ENCODE measurements around the gene ZNF467.

Gene ZNF467

GRCh38 chr7:149724661-149725425 is 48.5 kb downstream of the ZNF467 start:
- no peak for DNase-seq

GRCh38 chr7:149723795-149724495 is 49.4 kb downstream of the ZNF467 start:
- DNase-seq: no peak

GRCh38 chr7:149723082-149723767 is 50.2 kb downstream of the ZNF467 start:
- DNase-seq: no peak

GRCh38 chr7:149722356-149722957 is 50.9 kb downstream of the ZNF467 start:
- no peak for DNase-seq

GRCh38 chr7:149721084-149721601 is 52.2 kb downstream of the ZNF467 start:
- DNase-seq: no peak

GRCh38 chr7:149720372-149721083 is 52.9 kb downstream of the ZNF467 start:
- DNase-seq: no peak

GRCh38 chr7:149719912-149720335 is 53.5 kb downstream of the ZNF467 start:
- no peak for DNase-seq

- DNase-seq: no peak
These were observed 54.1 kb downstream of the ZNF467 start for GRCh38 chr7:149719050-149719899.

- no peak for DNase-seq
These were observed 54.7 kb downstream of the ZNF467 start for GRCh38 chr7:149718730-149719049.

GRCh38 chr7:149717481-149717880 is 55.9 kb downstream of the ZNF467 start:
- DNase-seq: no peak

GRCh38 chr7:149716932-149717307 is 56.5 kb downstream of the ZNF467 start:
- DNase-seq: no peak

GRCh38 chr7:149716007-149716931 is 57.1 kb downstream of the ZNF467 start:
- no peak for DNase-seq

GRCh38 chr7:149715476-149715875 is 57.9 kb downstream of the ZNF467 start:
- DNase-seq: no peak

GRCh38 chr7:149714910-149715471 is 58.4 kb downstream of the ZNF467 start:
- DNase-seq: peak; percentile 43 to 58
